HEK293 (cell line): ENCODE results near the gene TRAPPC12.

ENCODE experiments used
- CTCF ChIA-PET: fragments of 350-600 bp; formaldehyde crosslinking; extraction: SDS; loops from one replicate; lab custom pipeline; 2021; ENCODE audit warnings: antibody characterized with exemption; lab: Yijun Ruan, JAX
- POLR2A ChIA-PET: fragments of 300-600 bp; formaldehyde crosslinking; extraction: SDS; loops from one replicate; lab custom pipeline; 2020; ENCODE audit warnings: antibody characterized with exemption, inconsistent platforms; lab: Yijun Ruan, JAX
- H3K27ac ChIP-seq: fragments of 200-500 bp; sonication (Bioruptor generic); 2 replicates; pipeline ENCODE4 v1.5.1; 2014; ENCODE audit warnings: low read depth, low read length, control low read depth, inconsistent platforms; ENCODE audit errors: extremely low read depth
- H3K36me3 ChIP-seq, 2 experiments: fragments of 200-500 bp in 1 of 2; sonication (Bioruptor generic) in 1 of 2; 1 replicate in 1 of 2; 2 replicates in 1 of 2; pipeline ENCODE4 v1.5.1; 2014 to 2017; ENCODE audit warnings: inconsistent platforms in 2 of 2, low read length in 2 of 2; ENCODE audit not compliant: control insufficient read depth in 2 of 2, insufficient read depth in 1 of 2
- H3K4me1 ChIP-seq: fragments of 200-500 bp; sonication (Bioruptor generic); 2 replicates; pipeline ENCODE4 v1.5.1; 2014; ENCODE audit warnings: mild to moderate bottlenecking, low read length, inconsistent platforms; ENCODE audit not compliant: control insufficient read depth, insufficient read depth
- H3K4me3 ChIP-seq: 2 replicates; pipeline ENCODE4 v1.5.1; 2011; ENCODE audit warnings: low read depth, mild to moderate bottlenecking, control low read depth, low read length, moderate library complexity
- H3K9me3 ChIP-seq: fragments of 200-500 bp; sonication (Bioruptor generic); 2 replicates; pipeline ENCODE4 v1.5.1; 2014; ENCODE audit warnings: low read depth, low read length, inconsistent platforms; ENCODE audit not compliant: control insufficient read depth, insufficient read depth
- AEBP2 ChIP-seq: fragments of 450-650 bp; formaldehyde crosslinking; IDR thresholded peaks from 2 replicates; pipeline ENCODE4 v1.5.1; 2016; ENCODE audit warnings: missing biosample characterization, missing genetic modification characterization, borderline replicate concordance
- BCL11A ChIP-seq: fragments of 450-650 bp; formaldehyde crosslinking; IDR thresholded peaks from 2 replicates; pipeline ENCODE4 v1.5.1; 2016; ENCODE audit warnings: low read depth, missing biosample characterization, missing genetic modification characterization
- OSR2 ChIP-seq: fragments of 450-650 bp; formaldehyde crosslinking; IDR thresholded peaks from 2 replicates; pipeline ENCODE4 v1.5.1; 2016; ENCODE audit warnings: missing biosample characterization, missing genetic modification characterization
- PRDM6 ChIP-seq: fragments of 450-650 bp; formaldehyde crosslinking; IDR thresholded peaks from 2 replicates; pipeline ENCODE4 v1.5.1; 2017; ENCODE audit warnings: missing biosample characterization, missing genetic modification characterization
- YY2 ChIP-seq: fragments of 450-650 bp; formaldehyde crosslinking; IDR thresholded peaks from 2 replicates; pipeline ENCODE4 v1.5.1; 2016; ENCODE audit warnings: missing biosample characterization, missing genetic modification characterization
- ZBTB49 ChIP-seq: fragments of 450-650 bp; formaldehyde crosslinking; IDR thresholded peaks from 2 replicates; pipeline ENCODE4 v1.5.1; 2016; ENCODE audit warnings: missing biosample characterization, missing genetic modification characterization, low read depth
- ZNF140 ChIP-seq: fragments of 450-650 bp; formaldehyde crosslinking; IDR thresholded peaks from 2 replicates; pipeline ENCODE4 v1.5.1; 2016; ENCODE audit warnings: missing biosample characterization, missing genetic modification characterization
- ZNF221 ChIP-seq: fragments of 450-650 bp; formaldehyde crosslinking; IDR thresholded peaks from 2 replicates; pipeline ENCODE4 v1.5.1; 2017; ENCODE audit warnings: missing biosample characterization, missing genetic modification characterization, borderline replicate concordance
- ZNF223 ChIP-seq: fragments of 450-650 bp; formaldehyde crosslinking; IDR thresholded peaks from 2 replicates; pipeline ENCODE4 v1.5.1; 2016; ENCODE audit warnings: missing biosample characterization, missing genetic modification characterization
- ZNF280D ChIP-seq: fragments of 450-650 bp; formaldehyde crosslinking; IDR thresholded peaks from 2 replicates; pipeline ENCODE4 v1.5.1; 2016; ENCODE audit warnings: missing biosample characterization, missing genetic modification characterization
- ZNF335 ChIP-seq: fragments of 450-650 bp; formaldehyde crosslinking; conservative IDR thresholded peaks from 2 replicates; pipeline ENCODE4 v1.5.1; 2016; ENCODE audit warnings: missing biosample characterization, missing genetic modification characterization
- ZNF639 ChIP-seq: fragments of 450-650 bp; formaldehyde crosslinking; IDR thresholded peaks from 2 replicates; pipeline ENCODE4 v1.5.1; 2016; ENCODE audit warnings: missing biosample characterization, missing genetic modification characterization
- ZNF670 ChIP-seq: fragments of 450-650 bp; formaldehyde crosslinking; IDR thresholded peaks from 2 replicates; pipeline ENCODE4 v1.5.1; 2016; ENCODE audit warnings: missing biosample characterization, missing genetic modification characterization, low read depth
- ZNF692 ChIP-seq: fragments of 450-650 bp; formaldehyde crosslinking; IDR thresholded peaks from 2 replicates; pipeline ENCODE4 v1.5.1; 2016; ENCODE audit warnings: missing biosample characterization, missing genetic modification characterization
- ZNF701 ChIP-seq: fragments of 450-650 bp; formaldehyde crosslinking; IDR thresholded peaks from 2 replicates; pipeline ENCODE4 v1.5.1; 2016; ENCODE audit warnings: missing biosample characterization, missing genetic modification characterization
- ZNF843 ChIP-seq: fragments of 450-650 bp; formaldehyde crosslinking; IDR thresholded peaks from 2 replicates; pipeline ENCODE4 v1.5.1; 2016; ENCODE audit warnings: missing biosample characterization, missing genetic modification characterization
- TF ChIP-seq, protein P1 (sequence below): fragments of 450-650 bp; formaldehyde crosslinking; IDR thresholded peaks from 2 replicates; pipeline ENCODE4 v1.5.1; 2016; ENCODE audit warnings: missing biosample characterization, missing genetic modification characterization
- TF ChIP-seq, protein P2 (sequence below): fragments of 450-650 bp; formaldehyde crosslinking; optimal IDR thresholded peaks from 2 replicates; pipeline ENCODE3; 2016; ENCODE audit warnings: missing biosample characterization, mild to moderate bottlenecking, missing genetic modification characterization

The TRAPPC12 gene

GRCh38 chr2:3409627-3410170 is 30.2 kb downstream of the TRAPPC12 start:
- Histone ChIP-seq H3K4me1 (no peaks in the 10 kb centered on the region), H3K4me3 (no peak overlapping the region), H3K27ac (no peak overlapping the region), H3K36me3 (peaks cover 0 to 24% of the 10 kb centered on the region in 2 experiments), H3K9me3 (no peaks in the 10 kb centered on the region)
- ChIA-PET CTCF (interaction anchor here (2.0 kb wide), 1 partner anchor 14 kb away, joined by 8 read pairs; no protein-coding TSS in a partner anchor), POLR2A (no interaction called here)
- TF ChIP-seq ZBTB49: no peak
- TF ChIP-seq ZNF221 (tag by site-specific recombination): no peak
- TF ChIP-seq OSR2 (tag by site-specific recombination): no peak
- no peak for TF ChIP-seq ZNF223 (tag by site-specific recombination)
- TF ChIP-seq ZNF140 (tag by site-specific recombination): no peak
- no peak for TF ChIP-seq YY2 (tag by site-specific recombination)

GRCh38 chr2:3411103-3411502 is 31.6 kb downstream of the TRAPPC12 start:
- no peaks in the 10 kb centered on the region for H3K4me1 ChIP-seq
- CTCF ChIA-PET: no interaction called here
- H3K4me3 ChIP-seq: no peak overlapping the region
- peaks cover 0 to 21% of the 10 kb centered on the region in 2 experiments for H3K36me3 ChIP-seq
- H3K9me3 ChIP-seq: no peaks in the 10 kb centered on the region
- H3K27ac ChIP-seq: no peak overlapping the region
- POLR2A ChIA-PET: no interaction called here
- TF ChIP-seq PRDM6 (tag by site-specific recombination) (no peak), ZNF639 (tag by site-specific recombination) (no peak), ZNF670 (no peak), ZNF280D (no peak), ZNF692 (no peak), AEBP2 (no peak), BCL11A (tag by site-specific recombination) (no peak), ZNF843 (tag by site-specific recombination) (no peak), ZNF335 (tag by site-specific recombination) (no peak), ZNF701 (tag by site-specific recombination) (no peak)
- TF ChIP-seq, protein P1, sequence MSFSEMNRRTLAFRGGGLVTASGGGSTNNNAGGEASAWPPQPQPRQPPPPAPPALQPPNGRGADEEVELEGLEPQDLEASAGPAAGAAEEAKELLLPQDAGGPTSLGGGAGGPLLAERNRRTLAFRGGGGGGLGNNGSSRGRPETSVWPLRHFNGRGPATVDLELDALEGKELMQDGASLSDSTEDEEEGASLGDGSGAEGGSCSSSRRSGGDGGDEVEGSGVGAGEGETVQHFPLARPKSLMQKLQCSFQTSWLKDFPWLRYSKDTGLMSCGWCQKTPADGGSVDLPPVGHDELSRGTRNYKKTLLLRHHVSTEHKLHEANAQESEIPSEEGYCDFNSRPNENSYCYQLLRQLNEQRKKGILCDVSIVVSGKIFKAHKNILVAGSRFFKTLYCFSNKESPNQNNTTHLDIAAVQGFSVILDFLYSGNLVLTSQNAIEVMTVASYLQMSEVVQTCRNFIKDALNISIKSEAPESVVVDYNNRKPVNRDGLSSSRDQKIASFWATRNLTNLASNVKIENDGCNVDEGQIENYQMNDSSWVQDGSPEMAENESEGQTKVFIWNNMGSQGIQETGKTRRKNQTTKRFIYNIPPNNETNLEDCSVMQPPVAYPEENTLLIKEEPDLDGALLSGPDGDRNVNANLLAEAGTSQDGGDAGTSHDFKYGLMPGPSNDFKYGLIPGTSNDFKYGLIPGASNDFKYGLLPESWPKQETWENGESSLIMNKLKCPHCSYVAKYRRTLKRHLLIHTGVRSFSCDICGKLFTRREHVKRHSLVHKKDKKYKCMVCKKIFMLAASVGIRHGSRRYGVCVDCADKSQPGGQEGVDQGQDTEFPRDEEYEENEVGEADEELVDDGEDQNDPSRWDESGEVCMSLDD (tag by site-specific recombination): no peak
- TF ChIP-seq, protein P2, sequence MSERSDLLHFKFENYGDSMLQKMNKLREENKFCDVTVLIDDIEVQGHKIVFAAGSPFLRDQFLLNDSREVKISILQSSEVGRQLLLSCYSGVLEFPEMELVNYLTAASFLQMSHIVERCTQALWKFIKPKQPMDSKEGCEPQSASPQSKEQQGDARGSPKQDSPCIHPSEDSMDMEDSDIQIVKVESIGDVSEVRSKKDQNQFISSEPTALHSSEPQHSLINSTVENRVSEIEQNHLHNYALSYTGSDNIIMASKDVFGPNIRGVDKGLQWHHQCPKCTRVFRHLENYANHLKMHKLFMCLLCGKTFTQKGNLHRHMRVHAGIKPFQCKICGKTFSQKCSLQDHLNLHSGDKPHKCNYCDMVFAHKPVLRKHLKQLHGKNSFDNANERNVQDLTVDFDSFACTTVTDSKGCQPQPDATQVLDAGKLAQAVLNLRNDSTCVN (tag by site-specific recombination): no peak
